LNCaP clone FGC (cell line): ENCODE measurements around the gene ZFP36L1.

Source experiments
- DNase-seq: peaks from one replicate; pipeline ENCODE4 v3.0.0-alpha.2; 2011; ENCODE audit warnings: low read depth
- H3K4me3 ChIP-seq: 2 replicates; pipeline ENCODE4 v1.5.1; 2011; ENCODE audit warnings: mild to moderate bottlenecking, low read depth, low read length, control low read depth
- TF ChIP-seq, protein P1 (sequence below): IDR thresholded peaks from 2 replicates; pipeline ENCODE4 v1.5.1; 2012; ENCODE audit warnings: mild to moderate bottlenecking; ENCODE audit not compliant: control insufficient read depth, insufficient read depth; ENCODE audit errors: extremely low read depth

ZFP36L1 gene

GRCh38 chr14:68787092-68787992 is 5.5 kb downstream of the ZFP36L1 start:
- DNase-seq = no peak
- H3K4me3 ChIP-seq = no peak overlapping the region
- TF ChIP-seq, protein P1, sequence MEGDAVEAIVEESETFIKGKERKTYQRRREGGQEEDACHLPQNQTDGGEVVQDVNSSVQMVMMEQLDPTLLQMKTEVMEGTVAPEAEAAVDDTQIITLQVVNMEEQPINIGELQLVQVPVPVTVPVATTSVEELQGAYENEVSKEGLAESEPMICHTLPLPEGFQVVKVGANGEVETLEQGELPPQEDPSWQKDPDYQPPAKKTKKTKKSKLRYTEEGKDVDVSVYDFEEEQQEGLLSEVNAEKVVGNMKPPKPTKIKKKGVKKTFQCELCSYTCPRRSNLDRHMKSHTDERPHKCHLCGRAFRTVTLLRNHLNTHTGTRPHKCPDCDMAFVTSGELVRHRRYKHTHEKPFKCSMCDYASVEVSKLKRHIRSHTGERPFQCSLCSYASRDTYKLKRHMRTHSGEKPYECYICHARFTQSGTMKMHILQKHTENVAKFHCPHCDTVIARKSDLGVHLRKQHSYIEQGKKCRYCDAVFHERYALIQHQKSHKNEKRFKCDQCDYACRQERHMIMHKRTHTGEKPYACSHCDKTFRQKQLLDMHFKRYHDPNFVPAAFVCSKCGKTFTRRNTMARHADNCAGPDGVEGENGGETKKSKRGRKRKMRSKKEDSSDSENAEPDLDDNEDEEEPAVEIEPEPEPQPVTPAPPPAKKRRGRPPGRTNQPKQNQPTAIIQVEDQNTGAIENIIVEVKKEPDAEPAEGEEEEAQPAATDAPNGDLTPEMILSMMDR = no peak

DNA sequence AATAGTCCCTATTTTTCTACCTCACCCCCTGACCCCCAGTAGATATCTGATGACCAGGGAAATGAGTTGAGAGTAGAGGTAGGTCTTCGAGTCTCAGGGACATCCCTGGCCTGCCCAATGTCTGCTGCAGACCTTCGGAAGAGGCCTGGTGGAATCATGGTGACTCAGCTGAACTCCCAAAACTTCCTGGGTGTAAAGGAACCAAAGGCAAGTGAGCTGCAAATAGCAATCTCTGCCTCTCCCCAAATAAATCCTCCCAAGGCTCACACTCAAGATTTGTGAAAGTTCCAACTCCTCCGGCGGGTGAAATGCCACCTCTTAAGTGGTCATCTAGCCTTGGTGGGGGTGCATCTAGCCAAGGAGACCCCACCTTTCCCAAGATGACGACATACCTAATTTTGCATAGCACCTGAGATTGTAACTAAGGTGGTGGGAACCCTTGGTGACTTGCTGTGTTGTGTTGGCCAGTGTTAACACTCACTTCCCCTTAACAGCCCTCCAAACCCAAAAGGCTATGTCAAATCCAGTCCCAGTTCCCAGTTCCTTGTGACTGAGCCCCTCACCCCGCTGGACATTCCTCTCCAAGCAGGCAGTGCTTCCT is 6.3 kb downstream of the ZFP36L1 start:
- DNase-seq = no peak
- no peak overlapping the region for H3K4me3 ChIP-seq
- TF ChIP-seq, protein P1 = no peak

- DNase-seq = no peak
- H3K4me3 ChIP-seq = no peak overlapping the region
Observed at GRCh38 chr14:68785534-68786490, 7.1 kb downstream of the ZFP36L1 start.

GRCh38 chr14:68784978-68785533 is 7.8 kb downstream of the ZFP36L1 start:
- TF ChIP-seq, protein P1 = no peak
- H3K4me3 ChIP-seq = no peak overlapping the region
- no peak for DNase-seq

More at GRCh38 chr14:68785534-68786490, 7.1 kb downstream of the ZFP36L1 start:
- TF ChIP-seq, protein P1 = no peak

- TF ChIP-seq, protein P1 = no peak
- no peak for DNase-seq
- H3K4me3 ChIP-seq = no peak overlapping the region
Observed at GRCh38 chr14:68784226-68784910, 8.5 kb downstream of the ZFP36L1 start.
